ENCODE measurements around the gene TBX5.

DNA sequence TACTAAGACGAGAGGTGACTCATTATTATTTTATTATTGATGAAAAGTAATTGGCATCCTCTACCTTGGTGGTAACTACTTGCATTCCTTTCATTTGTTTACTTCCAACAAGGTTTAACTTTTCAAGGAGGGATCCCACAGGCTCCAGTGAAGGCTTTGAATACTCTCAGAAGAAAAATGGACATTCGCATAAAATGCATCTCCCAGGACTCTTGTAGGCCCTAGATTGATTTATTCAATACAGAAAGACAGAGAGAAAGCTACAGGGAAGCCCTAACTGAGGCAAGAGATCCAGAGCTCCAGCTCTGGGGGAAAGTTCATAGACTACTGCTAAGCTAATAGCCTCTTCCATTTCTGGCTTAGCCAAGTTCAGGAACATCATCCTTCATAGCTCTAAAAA, 87.0 kb downstream of the TBX5 start:
- TF ChIP-seq POLR2A (IDR thresholded peaks at IDR 0.05; ENCODE audit: low read length) = no peak
- no peak for TF ChIP-seq GATA1 (IDR thresholded peaks at IDR 0.05; ENCODE audit: low read depth, low read length)

Measured in erythroblast (primary cell).